Measurements from ENCODE around the gene ZNF763. TPM values are rescaled to one million over a fixed set of nuclear protein-coding genes. Genes with fewer than 3 reads are reported as not detected.
"Not testable (repeated sequence)": the region's sequence is repeated elsewhere in the genome, so short reads cannot be mapped to it uniquely, and the experiment has no call there.

The ZNF763 gene
- under 1 TPM; 0.85 to 0.96 TPM for total RNA-seq

GRCh38 chr19:11964858-11965645, at the start of gene ZNF763:
ZNF763 (plus strand) TSS chr19:11965040; CDS start chr19:11965209, 169 bp downstream.
- Mint-ChIP-seq H3K27me3 (no peaks in the 10 kb centered on the region), H3K4me1 (peaks cover 22% of the 10 kb centered on the region), H3K4me3 (peak within 1 kb of the TSS; percentile 85), H3K9me3 (no peaks in the 10 kb centered on the region), H3K27ac (peak within 1 kb of the TSS; percentile 82), H3K36me3 (peaks cover 5% of the 10 kb centered on the region)
- peak; percentile 87 for DNase-seq

- H3K36me3 Mint-ChIP-seq, result peaks cover 14% of the 10 kb centered on the region
- H3K4me1 Mint-ChIP-seq, result peaks cover 26% of the 10 kb centered on the region
- no peak overlapping the region for H3K4me3 Mint-ChIP-seq
- H3K27me3 Mint-ChIP-seq, result peaks cover 4% of the 10 kb centered on the region
- DNase-seq, result no peak
- no peak overlapping the region for H3K27ac Mint-ChIP-seq
- H3K9me3 Mint-ChIP-seq, result peaks cover 3% of the 10 kb centered on the region
Observed at GRCh38 chr19:11921852-11922495, 42.9 kb upstream of the ZNF763 start.

- Mint-ChIP-seq H3K4me3 (peak within 1 kb of the TSS; percentile 83), H3K4me1 (peaks cover 35% of the 10 kb centered on the region), H3K27me3 (peaks cover 4% of the 10 kb centered on the region), H3K9me3 (peaks cover under 1% of the 10 kb centered on the region), H3K27ac (peak within 1 kb of the TSS; percentile 99), H3K36me3 (peaks cover 32% of the 10 kb centered on the region)
- peak; percentile 91 for DNase-seq
Observed at GRCh38 chr19:11924886-11925650, 39.8 kb upstream of the ZNF763 start, which contains the start of gene ZNF700. ZNF700 (plus strand) TSS chr19:11925107; CDS start chr19:11925211, 104 bp downstream.

GRCh38 chr19:11925651-11926187, 39.1 kb upstream of the ZNF763 start:
- Mint-ChIP-seq H3K27ac (peak overlapping the region; percentile 90), H3K36me3 (peaks cover 38% of the 10 kb centered on the region), H3K4me3 (peak overlapping the region; percentile 83), H3K4me1 (peaks cover 40% of the 10 kb centered on the region)
- not testable (repeated sequence) for DNase-seq, H3K9me3 Mint-ChIP-seq, H3K27me3 Mint-ChIP-seq

- no peak overlapping the region for H3K27ac Mint-ChIP-seq
- peaks cover 49% of the 10 kb centered on the region for H3K4me1 Mint-ChIP-seq
- no peak overlapping the region for H3K4me3 Mint-ChIP-seq
Observed at GRCh38 chr19:11927227-11927626, 37.6 kb upstream of the ZNF763 start.

GRCh38 chr19:11931051-11931450, 33.8 kb upstream of the ZNF763 start:
- no peak for DNase-seq
- Mint-ChIP-seq H3K9me3 (peaks cover 21% of the 10 kb centered on the region), H3K27ac (peak overlapping the region; percentile 38), H3K36me3 (peaks cover 77% of the 10 kb centered on the region), H3K27me3 (no peaks in the 10 kb centered on the region), H3K4me1 (peaks cover 32% of the 10 kb centered on the region), H3K4me3 (no peak overlapping the region)

More at GRCh38 chr19:11927227-11927626, 37.6 kb upstream of the ZNF763 start:
- Mint-ChIP-seq H3K27me3 (peaks cover 4% of the 10 kb centered on the region), H3K36me3 (peaks cover 53% of the 10 kb centered on the region), H3K9me3 (peaks cover 10% of the 10 kb centered on the region)
- no peak for DNase-seq

- Mint-ChIP-seq H3K9me3 (peaks cover 24% of the 10 kb centered on the region), H3K4me1 (peaks cover 27% of the 10 kb centered on the region), H3K4me3 (no peak overlapping the region), H3K27me3 (no peaks in the 10 kb centered on the region), H3K36me3 (peaks cover 77% of the 10 kb centered on the region), H3K27ac (no peak overlapping the region)
- DNase-seq, result no peak
Observed at GRCh38 chr19:11931513-11931912, 33.3 kb upstream of the ZNF763 start.

- DNase-seq, H3K4me3 Mint-ChIP-seq, H3K4me1 Mint-ChIP-seq, H3K27ac Mint-ChIP-seq, H3K27me3 Mint-ChIP-seq: not testable (repeated sequence)
- Mint-ChIP-seq H3K36me3 (peaks cover 83% of the 10 kb centered on the region), H3K9me3 (peaks cover 41% of the 10 kb centered on the region)
Observed at GRCh38 chr19:11935829-11936228, 29.0 kb upstream of the ZNF763 start.

- not testable (repeated sequence) for H3K4me3 Mint-ChIP-seq, H3K4me1 Mint-ChIP-seq, DNase-seq, H3K27ac Mint-ChIP-seq, H3K27me3 Mint-ChIP-seq
- Mint-ChIP-seq H3K9me3 (peaks cover 48% of the 10 kb centered on the region), H3K36me3 (peaks cover 85% of the 10 kb centered on the region)
Observed at GRCh38 chr19:11938383-11938782, 26.5 kb upstream of the ZNF763 start.

GRCh38 chr19:11941361-11941887, 23.4 kb upstream of the ZNF763 start:
- Mint-ChIP-seq H3K9me3 (peaks cover 54% of the 10 kb centered on the region), H3K36me3 (peaks cover 90% of the 10 kb centered on the region)
- not testable (repeated sequence) for DNase-seq

GRCh38 chr19:11942008-11942842, 22.6 kb upstream of the ZNF763 start:
- Mint-ChIP-seq H3K4me1 (no peaks in the 10 kb centered on the region), H3K27me3 (no peaks in the 10 kb centered on the region), H3K36me3 (peaks cover 91% of the 10 kb centered on the region), H3K9me3 (peaks cover 52% of the 10 kb centered on the region), H3K27ac (no peak overlapping the region), H3K4me3 (no peak overlapping the region)
- DNase-seq, result no peak

More at GRCh38 chr19:11941361-11941887, 23.4 kb upstream of the ZNF763 start:
- not testable (repeated sequence) for H3K4me1 Mint-ChIP-seq, H3K27me3 Mint-ChIP-seq, H3K4me3 Mint-ChIP-seq, H3K27ac Mint-ChIP-seq

- H3K36me3 Mint-ChIP-seq, result peaks cover 91% of the 10 kb centered on the region
- no peak overlapping the region for H3K4me3 Mint-ChIP-seq
- DNase-seq, result no peak
- H3K9me3 Mint-ChIP-seq, result peaks cover 55% of the 10 kb centered on the region
- no peak overlapping the region for H3K27ac Mint-ChIP-seq
- H3K4me1 Mint-ChIP-seq, result no peaks in the 10 kb centered on the region
- H3K27me3 Mint-ChIP-seq, result no peaks in the 10 kb centered on the region
Observed at GRCh38 chr19:11942843-11943108, 22.1 kb upstream of the ZNF763 start.

- H3K27me3 Mint-ChIP-seq, result no peaks in the 10 kb centered on the region
- no peaks in the 10 kb centered on the region for H3K4me1 Mint-ChIP-seq
- H3K4me3 Mint-ChIP-seq, result no peak overlapping the region
- H3K9me3 Mint-ChIP-seq, result peaks cover 66% of the 10 kb centered on the region
- no peak for DNase-seq
- peaks cover 97% of the 10 kb centered on the region for H3K36me3 Mint-ChIP-seq
- no peak overlapping the region for H3K27ac Mint-ChIP-seq
Observed at GRCh38 chr19:11944656-11945055, 20.2 kb upstream of the ZNF763 start.

- no peaks in the 10 kb centered on the region for H3K4me1 Mint-ChIP-seq
- H3K27me3 Mint-ChIP-seq, result no peaks in the 10 kb centered on the region
- no peak for DNase-seq
- peaks cover 96% of the 10 kb centered on the region for H3K36me3 Mint-ChIP-seq
- no peak overlapping the region for H3K27ac Mint-ChIP-seq
- H3K4me3 Mint-ChIP-seq, result no peak overlapping the region
- H3K9me3 Mint-ChIP-seq, result peaks cover 67% of the 10 kb centered on the region
Observed at GRCh38 chr19:11948646-11949045, 16.2 kb upstream of the ZNF763 start.

Data from activated naive CD8-positive, alpha-beta T cell treated with anti-CD3 and anti-CD28 coated beads for 36 hours (primary cell).